KMS-11 (cell line): Measurements from ENCODE around the gene SDHB.

Experiments used
- H2AFZ ChIP-seq: fragments of 200-600 bp; sonication (generic); 2 replicates; pipeline ENCODE4 v1.6.1; 2016; ENCODE audit warnings: antibody characterized with exemption, mixed run types, low read depth
- H3K27ac ChIP-seq: fragments of 200-600 bp; sonication (generic); 2 replicates; pipeline ENCODE4 v1.6.1; 2016; ENCODE audit warnings: mild to moderate bottlenecking, mixed run types
- H3K27me3 ChIP-seq: fragments of 200-600 bp; sonication (generic); 2 replicates; pipeline ENCODE4 v1.6.1; 2017; ENCODE audit warnings: mild to moderate bottlenecking, low read depth, mixed run types, moderate library complexity; ENCODE audit not compliant: insufficient read depth
- H3K36me3 ChIP-seq: fragments of 200-600 bp; sonication (generic); 2 replicates; pipeline ENCODE4 v1.6.1; 2017; ENCODE audit warnings: mild to moderate bottlenecking, mixed run types; ENCODE audit not compliant: insufficient read depth
- H3K4me1 ChIP-seq: fragments of 200-600 bp; sonication (generic); 2 replicates; pipeline ENCODE4 v1.6.1; 2016; ENCODE audit warnings: mild to moderate bottlenecking, low read depth, mixed run types; ENCODE audit not compliant: poor library complexity, severe bottlenecking
- H3K4me2 ChIP-seq: fragments of 200-600 bp; sonication (generic); 2 replicates; pipeline ENCODE4 v1.7.0; 2016; ENCODE audit warnings: mild to moderate bottlenecking, mixed run types
- H3K4me3 ChIP-seq: fragments of 200-600 bp; sonication (generic); IDR thresholded peaks from 2 replicates; pipeline ENCODE4 v1.6.1; 2017; ENCODE audit warnings: low read depth, low read length, mixed read lengths; ENCODE audit not compliant: insufficient read depth
- H3K79me2 ChIP-seq: fragments of 200-600 bp; sonication (generic); 2 replicates; pipeline ENCODE4 v1.6.1; 2016; ENCODE audit warnings: low read depth, mixed run types; ENCODE audit not compliant: insufficient read depth
- H3K9ac ChIP-seq: fragments of 200-600 bp; sonication (generic); 2 replicates; pipeline ENCODE4 v1.6.1; 2016; ENCODE audit warnings: mild to moderate bottlenecking, mixed run types
- H4K20me1 ChIP-seq: fragments of 200-600 bp; sonication (generic); 2 replicates; pipeline ENCODE4 v1.6.1; 2016; ENCODE audit warnings: mild to moderate bottlenecking, mixed run types; ENCODE audit not compliant: insufficient read depth
- CTCF ChIP-seq: fragments of 200-600 bp; sonication (generic); conservative IDR thresholded peaks from 2 replicates; pipeline ENCODE4 v1.6.1; 2017; ENCODE audit warnings: low read depth, mild to moderate bottlenecking, antibody characterized with exemption, low read length, moderate library complexity, mixed read lengths

The SDHB gene

GRCh38 chr1:17095141-17095540 is 41.3 kb upstream of the SDHB start:
- H3K79me2 ChIP-seq = no peaks in the 10 kb centered on the region
- H3K27ac ChIP-seq = no peak overlapping the region
- no peak overlapping the region for H3K9ac ChIP-seq
- H3K27me3 ChIP-seq = peaks cover 93% of the 10 kb centered on the region
- H3K4me2 ChIP-seq = no peak overlapping the region
- H3K4me3 ChIP-seq = no peak overlapping the region
- no peaks in the 10 kb centered on the region for H3K36me3 ChIP-seq
- no peaks in the 10 kb centered on the region for H3K4me1 ChIP-seq
- no peaks in the 10 kb centered on the region for H4K20me1 ChIP-seq
- TF ChIP-seq CTCF = no peak
- no peak overlapping the region for H2AFZ ChIP-seq

GRCh38 chr1:17094664-17095063 is 40.8 kb upstream of the SDHB start:
- Histone ChIP-seq H3K79me2 (no peaks in the 10 kb centered on the region), H3K4me2 (no peak overlapping the region), H3K36me3 (no peaks in the 10 kb centered on the region)

GRCh38 chr1:17093822-17094393 is 40.1 kb upstream of the SDHB start:
- Histone ChIP-seq H3K4me1 (no peaks in the 10 kb centered on the region), H2AFZ (no peak overlapping the region), H4K20me1 (no peaks in the 10 kb centered on the region), H3K36me3 (no peaks in the 10 kb centered on the region), H3K4me3 (no peak overlapping the region), H3K4me2 (no peak overlapping the region), H3K27ac (no peak overlapping the region), H3K27me3 (peaks cover 89% of the 10 kb centered on the region), H3K79me2 (no peaks in the 10 kb centered on the region), H3K9ac (no peak overlapping the region)
- no peak for TF ChIP-seq CTCF

More at GRCh38 chr1:17094664-17095063, 40.8 kb upstream of the SDHB start:
- no peaks in the 10 kb centered on the region for H4K20me1 ChIP-seq
- H2AFZ ChIP-seq = no peak overlapping the region
- H3K27me3 ChIP-seq = peaks cover 89% of the 10 kb centered on the region
- no peak overlapping the region for H3K27ac ChIP-seq
- no peak overlapping the region for H3K4me3 ChIP-seq
- TF ChIP-seq CTCF = no peak
- no peak overlapping the region for H3K9ac ChIP-seq
- no peaks in the 10 kb centered on the region for H3K4me1 ChIP-seq

GRCh38 chr1:17091252-17091651 is 37.4 kb upstream of the SDHB start:
- Histone ChIP-seq H3K27me3 (peaks cover 85% of the 10 kb centered on the region), H2AFZ (no peak overlapping the region), H3K27ac (no peak overlapping the region), H3K4me2 (no peak overlapping the region), H4K20me1 (no peaks in the 10 kb centered on the region), H3K36me3 (no peaks in the 10 kb centered on the region), H3K79me2 (no peaks in the 10 kb centered on the region), H3K4me3 (no peak overlapping the region), H3K4me1 (no peaks in the 10 kb centered on the region), H3K9ac (no peak overlapping the region)
- TF ChIP-seq CTCF = no peak
